ENCODE results near the gene ITM2A.

The ITM2A gene

DNA sequence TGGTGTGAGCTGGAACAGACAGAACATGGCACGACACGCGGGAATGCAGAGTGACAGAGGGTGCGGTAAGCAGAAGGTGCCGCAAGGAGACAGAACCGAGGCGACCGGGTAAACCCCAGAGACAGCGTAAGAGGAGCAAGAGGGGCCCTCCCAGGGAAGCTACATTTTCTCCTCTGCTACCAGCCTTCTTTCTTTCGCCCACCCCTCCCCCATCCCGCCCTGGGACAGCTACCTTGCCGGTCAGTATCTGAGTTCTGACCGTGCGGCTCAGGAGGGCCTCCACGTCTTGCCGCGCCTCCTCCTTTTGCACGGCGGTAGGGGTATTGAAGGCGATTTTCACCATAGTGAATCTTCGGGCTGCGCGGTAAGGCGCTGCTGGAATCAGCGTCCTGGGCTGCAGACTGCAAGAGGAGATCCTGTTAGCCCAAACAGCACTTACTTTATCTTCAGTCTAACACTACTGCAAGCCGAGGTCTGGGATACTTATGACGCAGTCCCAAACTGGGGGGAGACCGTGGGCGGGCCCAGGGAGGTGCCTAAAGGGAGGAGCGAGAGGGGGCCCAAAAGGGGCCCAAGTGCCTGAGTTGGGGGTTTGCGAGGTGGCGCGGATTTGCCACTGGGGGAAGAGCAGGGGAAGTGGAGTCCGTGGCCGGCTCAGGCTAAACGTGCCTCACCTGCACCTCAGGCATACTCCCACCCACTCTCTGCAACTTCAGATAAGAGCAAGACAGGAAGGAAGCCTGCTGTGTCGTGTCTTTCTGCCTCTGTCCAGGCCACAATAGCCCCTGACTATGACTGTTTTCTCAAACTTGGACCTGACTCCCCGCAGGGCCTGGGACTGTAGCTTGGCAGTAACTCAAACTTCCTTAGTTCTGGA, at the start of gene ITM2A:
Gene ITM2A (minus strand): TSS at position 462 of the 877 bp plus-strand sequence. CDS start 119 bp downstream, at position 343.
- DNase-seq (ENCODE audit: low spot score): peak; percentile 54

DNA sequence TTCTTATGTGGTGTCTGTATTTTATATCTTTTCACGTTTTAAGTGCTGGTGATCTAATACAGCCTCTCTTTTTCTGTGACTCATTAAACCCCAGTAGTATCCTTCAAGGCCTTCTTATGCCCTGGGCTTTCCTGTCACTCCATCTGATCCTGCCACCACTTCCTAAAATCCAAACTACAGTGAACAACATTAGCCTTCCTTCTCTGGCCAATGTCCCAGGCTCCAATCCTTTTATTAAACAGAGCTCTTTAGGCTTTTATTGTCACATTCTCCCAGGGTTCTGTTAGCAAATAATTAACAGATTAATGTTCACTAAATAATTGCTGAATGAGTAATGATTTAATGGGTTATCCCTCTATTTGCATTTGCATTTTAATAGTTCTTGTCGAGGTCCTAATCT, 47.9 kb upstream of the ITM2A start:
- DNase-seq (ENCODE audit: low spot score): no peak

DNA sequence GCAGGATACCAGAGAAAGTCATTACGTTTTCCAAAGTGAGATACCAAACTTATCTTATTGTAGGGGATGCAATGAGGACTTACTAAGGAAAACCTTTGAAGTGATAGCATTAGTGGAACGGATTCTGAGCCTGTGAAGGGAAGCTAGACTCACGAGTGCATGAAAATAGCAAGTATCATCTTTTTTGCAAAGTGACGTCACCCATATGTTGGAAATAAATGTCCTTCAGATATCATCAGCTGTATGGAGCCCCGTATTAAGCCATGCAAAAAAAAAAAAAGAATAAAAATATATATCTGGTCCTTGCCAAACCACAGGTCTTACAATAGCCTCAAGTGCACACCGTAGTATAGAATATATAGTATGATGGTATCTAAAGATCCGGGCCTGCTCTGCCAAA, 46.8 kb upstream of the ITM2A start:
- DNase-seq (ENCODE audit: low spot score): no peak

DNA sequence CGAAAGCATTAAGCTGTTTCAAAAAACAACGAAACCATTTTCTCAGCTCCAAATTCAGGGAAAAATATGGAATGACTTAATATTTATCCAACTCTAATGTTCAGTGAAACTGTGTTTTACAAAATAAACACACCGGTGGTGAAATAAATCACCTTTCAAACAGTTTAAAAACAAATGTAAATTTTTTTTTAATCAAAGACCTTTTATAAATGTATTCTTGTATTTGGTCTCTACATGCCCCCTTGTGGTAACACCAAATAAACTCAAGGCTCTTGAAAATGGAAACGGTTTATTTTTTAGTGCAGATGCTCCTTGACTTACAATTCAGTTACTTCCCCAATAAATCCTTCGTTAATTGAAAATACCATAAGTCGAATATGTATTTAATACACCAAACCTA, 45.8 kb upstream of the ITM2A start:
- no peak for DNase-seq (ENCODE audit: low spot score)

DNA sequence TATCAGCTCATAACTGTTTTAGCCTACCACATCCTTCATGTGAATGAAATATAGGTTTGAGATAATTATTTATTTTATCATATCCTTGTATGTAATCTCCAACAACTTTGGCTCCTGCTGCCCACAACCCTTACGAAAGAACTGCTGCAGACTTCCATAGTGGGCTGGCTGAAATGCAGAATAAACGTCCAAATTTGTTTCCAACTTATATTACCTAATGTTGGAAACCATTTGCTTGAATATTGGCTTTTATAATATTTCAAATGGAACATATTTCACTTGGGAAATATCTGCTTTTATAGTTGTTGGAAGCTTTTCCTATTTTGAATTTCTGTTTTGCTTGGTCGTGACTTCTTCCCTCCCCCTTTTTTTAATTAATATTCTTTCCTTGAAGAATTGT, 45.0 kb upstream of the ITM2A start:
- no peak for DNase-seq (ENCODE audit: low spot score)

DNA sequence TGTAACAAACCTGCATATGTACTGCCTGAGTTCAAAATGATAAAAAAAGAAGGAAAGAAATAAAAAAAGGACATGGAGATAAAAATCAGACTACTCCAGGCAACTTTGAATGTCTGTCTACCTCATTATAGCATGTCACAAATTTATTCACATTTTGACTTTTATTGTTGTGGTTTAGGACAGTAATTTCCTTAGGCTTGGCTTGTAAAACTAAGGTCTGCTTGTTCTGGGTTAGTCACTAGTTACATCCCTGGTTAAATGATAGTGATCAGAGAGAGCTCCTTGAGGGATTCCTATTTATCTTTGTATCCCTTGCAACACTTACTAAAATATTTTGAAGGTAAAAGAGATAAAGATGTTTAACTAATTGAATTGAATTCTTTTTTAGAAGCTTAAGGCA, 42.5 kb upstream of the ITM2A start:
- no peak for DNase-seq (ENCODE audit: low spot score)

DNA sequence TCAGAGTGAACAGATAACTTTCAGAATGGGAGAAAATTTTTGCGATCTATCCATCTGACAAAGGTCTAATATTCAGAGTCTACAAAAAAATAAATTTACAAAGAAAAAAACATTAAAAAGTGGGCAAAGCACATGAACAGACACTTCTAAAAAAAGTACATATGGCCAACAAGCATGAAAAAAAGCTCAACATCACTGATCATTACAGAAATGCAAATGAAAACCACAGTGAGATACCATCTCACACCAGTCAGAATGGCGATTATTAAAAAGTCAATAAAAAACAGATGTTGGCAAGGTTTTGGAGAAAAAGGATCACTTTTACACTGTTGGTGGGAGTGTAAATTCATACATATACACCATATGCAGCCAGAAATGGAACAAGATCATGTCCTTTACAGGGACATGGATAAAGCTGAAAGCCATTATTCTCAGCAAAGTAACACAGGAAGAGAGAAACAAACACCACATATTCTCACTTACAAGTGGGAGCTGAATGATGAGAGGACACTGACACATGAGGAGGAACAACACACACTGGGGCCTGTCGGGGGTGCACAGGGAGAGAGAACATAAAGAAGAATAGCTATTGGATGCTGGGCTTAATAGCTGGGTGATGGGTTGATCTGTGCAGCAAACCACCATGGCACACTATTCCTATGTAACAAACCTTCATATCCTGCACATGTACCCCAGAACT, 41.6 kb upstream of the ITM2A start:
- DNase-seq (ENCODE audit: low spot score): no peak

DNA sequence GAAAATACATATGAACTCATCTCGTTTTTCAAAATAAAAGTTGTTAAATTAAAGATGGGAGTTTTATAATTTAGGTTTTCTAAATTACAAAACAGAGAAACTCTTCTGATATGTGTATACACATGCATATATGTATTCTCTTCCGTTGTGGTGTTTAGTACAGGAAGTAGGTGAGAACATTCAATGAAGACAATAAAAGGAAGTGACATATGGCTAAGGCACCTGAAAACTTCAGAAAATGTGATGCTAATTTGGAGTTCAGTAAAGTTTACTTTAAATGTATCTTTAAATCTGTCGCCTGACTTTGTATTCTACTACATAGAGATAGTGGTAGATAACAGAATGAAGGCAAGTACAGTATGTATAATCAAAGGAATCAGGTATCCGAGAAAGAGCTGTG, 33.5 kb upstream of the ITM2A start:
- DNase-seq (ENCODE audit: low spot score): no peak

DNA sequence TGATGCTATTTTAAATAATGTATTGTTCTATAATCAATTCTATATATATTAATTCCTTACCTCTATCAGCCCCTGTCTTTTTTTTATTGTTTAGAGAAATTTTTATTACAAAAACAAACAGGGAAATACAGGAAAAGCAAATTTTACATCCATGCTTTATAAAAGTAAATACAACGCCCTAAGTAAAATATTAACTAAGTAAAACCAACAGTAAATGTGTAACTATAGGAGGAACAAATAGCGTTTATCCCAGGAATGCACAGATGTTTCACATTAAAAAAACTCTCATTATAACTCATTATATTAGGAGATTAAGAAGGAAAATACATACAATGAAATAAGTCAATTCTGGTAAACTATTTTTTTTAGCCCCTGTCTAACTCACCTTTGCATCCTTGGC, 8.2 kb upstream of the ITM2A start:
- no peak for DNase-seq (ENCODE audit: low spot score)

DNA sequence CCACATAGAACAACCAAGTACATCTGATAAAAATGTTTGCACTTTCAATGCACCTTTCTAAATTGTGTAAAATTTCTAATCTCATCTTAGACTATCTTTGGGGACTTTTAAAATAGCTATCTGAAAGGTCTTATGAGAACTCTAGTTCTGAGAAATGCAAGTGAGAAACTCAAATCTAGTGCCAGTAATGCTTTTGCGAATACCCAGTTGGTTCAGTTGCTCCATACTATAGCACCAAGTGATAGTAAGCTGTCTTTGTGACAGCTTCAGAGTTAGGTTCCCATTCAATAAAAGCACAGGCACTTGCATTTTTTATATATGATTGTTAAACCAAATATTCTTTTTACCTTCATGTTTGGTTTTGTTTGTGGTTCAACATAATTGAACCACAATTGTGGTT, 4.5 kb upstream of the ITM2A start:
- no peak for DNase-seq (ENCODE audit: low spot score)

DNA sequence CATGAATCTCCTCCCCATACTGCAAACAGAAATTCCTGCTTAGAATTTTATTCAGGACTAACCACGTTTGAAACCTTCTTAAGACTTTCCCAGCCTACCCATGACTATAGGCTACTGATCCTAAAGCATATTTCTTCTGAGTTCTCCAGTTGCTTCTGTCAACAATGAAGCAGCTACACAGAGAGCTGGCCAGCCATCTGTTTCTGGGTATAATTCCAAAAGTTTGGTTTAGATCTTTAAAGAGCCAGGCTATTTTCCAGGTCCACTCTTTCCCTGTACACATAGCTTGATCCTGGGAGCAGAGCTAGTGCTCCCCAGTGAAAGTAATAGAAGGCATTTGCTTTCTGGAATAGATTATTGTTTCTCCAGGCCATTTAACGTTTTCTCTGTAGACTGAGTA, 4.0 kb upstream of the ITM2A start:
- DNase-seq (ENCODE audit: low spot score): no peak

DNA sequence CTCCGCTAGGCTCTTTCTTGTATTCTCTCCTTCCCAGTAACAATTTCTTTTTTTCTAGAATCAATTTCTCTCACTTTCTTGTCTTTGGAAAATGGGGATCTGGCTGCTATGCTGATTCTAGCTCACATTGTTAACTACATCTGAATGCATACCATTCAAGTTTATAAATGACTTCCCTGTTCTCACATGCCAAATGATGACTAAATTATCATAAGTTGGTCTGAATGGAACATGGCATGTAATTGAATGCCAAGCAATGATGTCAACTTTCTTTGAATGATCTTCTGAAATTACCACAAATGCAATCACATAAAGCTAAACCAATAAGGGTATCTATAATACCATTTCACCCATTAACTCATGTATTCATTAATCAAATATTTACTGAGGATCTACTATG, 2.7 kb upstream of the ITM2A start:
- no peak for DNase-seq (ENCODE audit: low spot score)

DNA sequence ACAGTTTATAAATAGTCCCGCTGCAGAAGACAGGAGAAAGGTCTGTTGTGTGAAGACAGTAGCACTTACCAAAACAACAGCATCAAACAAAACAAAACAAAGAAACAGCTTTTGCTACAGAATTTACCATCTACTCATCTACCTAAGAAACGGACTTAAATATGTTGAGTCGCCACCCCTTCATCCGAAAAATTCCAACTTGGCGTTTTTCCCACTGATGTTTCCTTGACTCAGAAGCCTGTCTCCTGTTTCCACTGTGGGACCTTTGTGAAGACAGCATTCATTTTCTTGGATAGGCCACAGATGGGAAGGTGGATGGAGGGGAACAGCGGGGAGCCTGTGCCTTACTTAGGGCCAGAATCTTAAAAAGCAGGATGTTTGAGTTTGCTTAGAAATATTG, 1.3 kb upstream of the ITM2A start:
- no peak for DNase-seq (ENCODE audit: low spot score)

DNA sequence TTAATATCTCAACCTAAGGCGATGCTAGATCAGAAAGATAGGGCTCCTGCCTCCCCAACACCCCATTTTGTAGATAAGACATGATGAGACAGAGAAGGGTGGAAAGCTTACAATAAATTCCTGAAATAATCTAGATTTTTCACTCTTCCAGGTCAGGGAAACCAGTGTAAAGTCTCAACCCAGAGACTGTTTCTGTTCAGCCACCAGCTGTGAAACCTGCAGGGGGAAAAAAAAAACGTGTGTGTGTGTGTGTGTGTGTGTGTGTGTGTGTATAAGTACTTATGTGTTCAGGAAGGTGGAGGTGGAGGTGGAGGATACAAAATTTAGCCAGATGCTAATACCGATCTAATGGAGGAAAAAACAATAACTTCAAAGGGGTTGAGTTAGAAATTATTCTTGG, 773 bp upstream of the ITM2A start:
- no peak for DNase-seq (ENCODE audit: low spot score)

DNA sequence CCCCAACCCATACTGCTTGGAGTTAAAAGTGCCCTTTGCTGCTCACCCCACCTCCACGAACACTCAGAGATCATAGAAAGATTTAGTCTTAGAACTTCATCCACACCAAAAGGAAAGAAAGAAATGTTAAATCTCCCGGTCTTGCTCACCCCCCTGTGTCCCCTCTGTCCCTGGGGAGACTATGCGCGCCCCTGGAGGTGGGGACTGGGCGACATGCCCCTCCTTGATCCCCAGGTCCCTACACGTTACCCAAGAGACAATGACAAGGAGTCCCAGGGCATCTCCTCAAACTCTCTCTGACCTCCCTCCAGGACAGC, 620 bp downstream of the ITM2A start:
- DNase-seq (ENCODE audit: low spot score): no peak

DNA sequence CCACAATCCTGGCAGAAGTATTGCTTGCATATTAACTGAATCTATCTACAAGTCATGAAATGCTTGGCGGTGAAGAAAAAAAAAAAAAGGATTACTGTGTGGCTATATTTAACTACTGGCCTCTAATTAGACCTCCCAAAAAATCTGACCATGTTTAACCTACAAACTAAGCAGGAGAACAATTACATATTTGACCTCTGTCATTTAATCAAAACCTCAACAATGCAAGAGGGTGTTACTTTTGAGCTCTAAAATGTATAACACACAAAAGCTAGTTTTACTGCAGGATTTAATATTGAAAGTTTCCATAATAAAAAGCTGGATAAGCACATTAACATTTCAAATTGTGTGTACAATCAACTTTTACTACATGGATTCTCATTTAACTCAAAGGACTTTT, 1.5 kb downstream of the ITM2A start:
- no peak for DNase-seq (ENCODE audit: low spot score)

DNA sequence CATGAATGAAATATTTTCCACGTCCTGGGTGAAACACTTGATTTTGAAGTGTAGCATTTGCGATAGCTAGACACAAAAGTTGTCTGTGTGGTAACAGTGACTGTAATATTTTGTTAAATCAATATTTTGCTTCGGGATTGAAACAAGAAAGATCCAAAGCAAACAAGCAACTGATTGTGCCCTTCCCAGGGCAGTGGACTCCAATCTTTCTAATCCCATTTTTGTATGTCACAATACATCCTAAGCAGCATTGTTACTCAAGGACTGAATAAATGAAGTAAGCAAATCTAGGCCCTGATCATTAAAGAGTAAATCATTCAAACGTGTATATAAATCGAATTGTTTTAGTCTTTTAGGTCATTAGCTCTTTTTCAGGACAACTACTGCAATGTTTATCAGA, 2.8 kb downstream of the ITM2A start:
- no peak for DNase-seq (ENCODE audit: low spot score)

DNA sequence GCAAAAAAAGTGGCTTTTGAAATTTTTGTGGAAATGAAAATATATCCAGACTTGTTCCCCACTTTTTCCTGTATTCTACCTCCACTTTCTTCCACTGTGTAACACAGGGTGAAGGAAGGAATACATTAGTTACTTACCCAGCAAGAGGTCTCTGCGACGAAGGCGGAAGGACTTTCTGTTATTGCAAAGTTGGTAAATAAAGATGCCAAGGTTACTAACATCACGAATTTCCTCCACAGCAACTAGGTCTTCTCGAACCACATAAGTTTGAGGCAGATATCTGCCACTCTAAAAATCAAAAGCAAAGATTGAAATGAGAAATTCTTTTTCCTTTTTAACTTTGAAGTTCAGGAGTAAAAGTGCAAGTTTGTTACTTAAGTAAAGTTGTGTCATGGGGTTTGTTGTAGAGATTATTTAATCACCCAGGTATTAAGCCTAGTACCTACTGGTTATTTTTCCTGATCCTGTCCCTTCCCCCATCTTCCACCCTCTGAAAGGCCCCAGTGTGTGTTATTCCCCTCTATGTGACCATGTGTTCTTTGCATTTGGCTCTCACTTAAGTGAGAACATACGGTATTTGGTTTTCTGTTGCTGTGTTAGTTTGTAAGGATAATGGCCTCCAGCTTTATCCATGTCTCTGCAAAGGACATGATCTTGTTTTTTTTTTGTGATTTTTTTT, 5.8 kb downstream of the ITM2A start:
- DNase-seq (ENCODE audit: low spot score): no peak

DNA sequence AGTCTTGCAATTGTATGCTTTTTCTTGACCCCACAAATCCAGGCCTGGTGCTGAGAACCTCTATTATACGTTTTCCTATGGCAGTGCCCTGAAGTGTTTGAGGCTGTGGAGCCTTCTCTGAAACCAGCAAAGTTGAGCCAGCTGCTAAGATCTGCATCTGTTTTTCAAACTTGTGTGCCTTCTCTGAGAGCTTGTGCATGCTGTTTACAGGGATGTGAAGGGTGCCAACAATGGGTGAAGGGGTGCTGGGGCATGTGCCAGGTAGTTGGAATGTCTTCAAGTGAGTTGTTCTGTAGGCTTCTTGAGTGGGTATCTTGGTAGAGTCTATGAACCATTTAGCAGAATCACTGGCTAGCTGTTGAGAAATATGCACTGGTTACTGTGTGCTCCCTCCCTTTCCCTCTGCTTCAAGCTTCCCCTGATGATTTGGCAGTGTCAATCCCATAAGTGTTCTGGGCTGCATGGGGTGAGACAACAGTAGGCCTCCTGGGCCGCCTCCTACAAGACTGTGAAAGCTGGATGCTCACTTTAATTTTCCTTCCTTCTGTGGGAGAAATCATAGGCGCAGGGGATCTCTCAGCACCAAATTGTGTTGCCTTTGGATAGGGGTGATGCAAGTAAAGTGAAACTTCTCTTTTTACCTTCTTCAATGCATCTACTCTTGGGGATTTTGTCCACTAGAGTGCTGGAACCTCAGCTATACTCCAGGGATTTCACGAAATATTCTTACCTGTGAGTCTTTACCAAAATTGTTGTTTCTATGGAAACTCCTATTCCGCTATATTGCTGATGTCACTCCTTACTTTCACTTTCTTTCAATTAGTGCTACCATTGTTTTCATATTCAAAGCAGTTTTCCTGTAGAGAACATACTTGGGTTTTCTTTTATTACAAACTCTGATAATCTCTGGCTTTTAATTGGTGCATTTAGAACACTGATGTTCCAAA, 30.0 kb downstream of the ITM2A start:
- no peak for DNase-seq (ENCODE audit: low spot score)

DNA sequence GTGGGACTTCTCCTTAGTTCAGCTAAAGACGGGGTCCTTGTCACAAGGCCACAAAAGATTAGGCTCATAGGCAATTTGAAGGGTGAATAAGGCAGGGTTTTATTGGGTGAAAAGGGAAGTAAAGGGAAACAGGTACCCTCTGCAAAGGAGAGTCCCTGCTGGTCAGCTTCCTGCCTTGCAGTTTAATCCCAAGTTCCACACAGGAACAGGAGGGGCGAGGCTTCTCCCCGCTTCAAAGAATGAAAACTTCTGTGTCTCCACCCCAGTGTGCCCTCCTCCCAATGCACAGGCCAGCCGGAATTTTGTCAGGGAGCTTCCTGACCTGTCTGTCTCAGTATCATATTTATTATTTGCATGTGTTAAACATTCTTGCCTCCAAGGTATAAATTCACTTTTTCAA, 37.1 kb downstream of the ITM2A start:
- DNase-seq (ENCODE audit: low spot score): no peak

DNA sequence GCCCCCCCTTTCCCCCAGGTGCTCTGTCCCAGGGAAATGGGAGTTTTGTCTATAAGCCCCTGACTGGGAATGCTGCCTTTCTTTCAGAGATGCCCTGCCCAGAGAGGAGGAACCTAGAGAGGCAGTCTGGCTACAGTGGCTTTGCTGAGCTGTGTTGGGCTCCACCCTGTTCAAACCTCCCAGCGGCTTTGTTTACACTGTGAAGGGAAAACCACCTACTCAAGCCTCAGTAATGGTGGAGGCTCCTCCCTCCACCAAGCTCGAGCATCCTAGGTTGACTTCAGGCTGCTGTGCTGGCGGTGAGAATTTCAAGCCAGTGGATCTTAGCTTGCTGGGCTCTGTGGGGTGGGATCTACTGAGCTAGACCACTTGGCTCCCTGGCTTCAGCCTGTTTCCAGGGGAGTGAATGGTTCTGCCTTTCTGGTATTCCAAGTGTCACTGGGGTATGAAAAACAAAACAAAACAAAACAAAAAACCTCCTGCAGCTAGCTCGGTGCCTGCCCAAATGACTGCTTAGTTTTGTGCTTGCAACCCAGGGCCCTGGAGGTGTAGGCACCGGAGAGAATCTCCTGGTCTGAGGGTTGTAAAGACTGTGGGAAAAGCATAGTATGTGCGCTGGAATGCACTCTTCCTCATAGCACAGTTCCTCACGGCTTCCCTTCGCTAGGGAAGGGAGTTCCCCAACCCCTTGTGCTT, 41.7 kb downstream of the ITM2A start:
- no peak for DNase-seq (ENCODE audit: low spot score)

Data from ecto neural progenitor cell (in vitro differentiated cells).